CD4-positive, CD25-positive, alpha-beta regulatory T cell (primary cell): ENCODE measurements around the gene RASGEF1C. TPM values are rescaled to one million over a fixed set of nuclear protein-coding genes. Genes with fewer than 3 reads are reported as not detected.

ENCODE experiments used
- ATAC-seq, 2 donors: fragments of 150-1000 bp; cut with Tn5 transposase; one replicate each; pipeline ENCODE4 v1.10.0; 2021; ENCODE audit warnings: low read depth in 2 of 2, moderate number of reproducible peaks in 2 of 2, moderate library complexity in 1 of 2
- DNase-seq, 3 donors: peaks; one replicate each; pipeline versions ENCODE4 v3.0.0 to v3.0.0-alpha.2; 2012 to 2022; ENCODE audit warnings: mixed read lengths in 1 of 3
- H3K27ac ChIP-seq: one replicate; pipeline ENCODE4 v1.7.0; 2013; ENCODE audit warnings: mild to moderate bottlenecking, low read length; ENCODE audit not compliant: insufficient read depth, poor library complexity, severe bottlenecking
- H3K27me3 ChIP-seq: one replicate; pipeline ENCODE4 v1.7.0; 2013; ENCODE audit warnings: low read length; ENCODE audit not compliant: control insufficient read depth, insufficient read depth
- H3K36me3 ChIP-seq: one replicate; pipeline ENCODE4 v1.7.0; 2013; ENCODE audit warnings: mild to moderate bottlenecking, low read length, moderate library complexity; ENCODE audit not compliant: control insufficient read depth, insufficient read depth
- H3K4me1 ChIP-seq: 2 replicates; pipeline ENCODE4 v1.7.0; 2013; ENCODE audit warnings: mild to moderate bottlenecking, low read length; ENCODE audit not compliant: insufficient read depth, control insufficient read depth, poor library complexity, severe bottlenecking
- H3K4me3 ChIP-seq: one replicate; pipeline ENCODE4 v1.7.0; 2013; ENCODE audit warnings: low read depth, mild to moderate bottlenecking, low read length, moderate library complexity
- H3K9me3 ChIP-seq, 2 experiments: 1 replicate in 1 of 2; 2 replicates in 1 of 2; pipeline ENCODE4 v1.7.0; 2013; ENCODE audit warnings: low read length in 2 of 2, mild to moderate bottlenecking in 1 of 2, moderate library complexity in 1 of 2; ENCODE audit not compliant: control insufficient read depth in 2 of 2
- H3K27ac Mint-ChIP-seq, 3 donors: one replicate each; pipeline ENCODE4 v1.8.0; 2020 to 2022; ENCODE audit warnings: mild to moderate bottlenecking in 3 of 3, mixed read lengths in 3 of 3, moderate library complexity in 2 of 3
- H3K27me3 Mint-ChIP-seq: one replicate; pipeline ENCODE4 v1.8.0; 2022; ENCODE audit warnings: mild to moderate bottlenecking, mixed read lengths
- H3K36me3 Mint-ChIP-seq: one replicate; pipeline ENCODE4 v1.8.0; 2020; ENCODE audit warnings: mixed read lengths
- H3K4me1 Mint-ChIP-seq, 4 donors: one replicate each; pipeline ENCODE4 v1.8.0; 2020 to 2022; ENCODE audit warnings: mixed read lengths in 4 of 4, mild to moderate bottlenecking in 1 of 4
- H3K4me3 Mint-ChIP-seq, 4 donors: one replicate each; pipeline ENCODE4 v1.8.0; 2020 to 2022; ENCODE audit warnings: mild to moderate bottlenecking in 4 of 4, mixed read lengths in 4 of 4, moderate library complexity in 3 of 4
- H3K9me3 Mint-ChIP-seq, 7 donors: one replicate each; pipeline ENCODE4 v1.8.0; 2020 to 2022; ENCODE audit warnings: mixed read lengths in 7 of 7, mild to moderate bottlenecking in 3 of 7, moderate library complexity in 2 of 7
- polyA plus RNA-seq, 4 donors: library from polyadenylated mRNA; unstranded; fragments of 300-500 nt; fragmentation: Illumina TruSeq; gene quantifications; one replicate each; pipeline ENCODE4 v1.2.3, GENCODE V29; 2021
- total RNA-seq: library from RNA; stranded (reverse); gene quantifications from one replicate; pipeline ENCODE4 v1.2.3, GENCODE V29; 2022

The RASGEF1C gene
- total and polyA plus RNA-seq, 5 donors from 2014 or later, result not detected

DNA sequence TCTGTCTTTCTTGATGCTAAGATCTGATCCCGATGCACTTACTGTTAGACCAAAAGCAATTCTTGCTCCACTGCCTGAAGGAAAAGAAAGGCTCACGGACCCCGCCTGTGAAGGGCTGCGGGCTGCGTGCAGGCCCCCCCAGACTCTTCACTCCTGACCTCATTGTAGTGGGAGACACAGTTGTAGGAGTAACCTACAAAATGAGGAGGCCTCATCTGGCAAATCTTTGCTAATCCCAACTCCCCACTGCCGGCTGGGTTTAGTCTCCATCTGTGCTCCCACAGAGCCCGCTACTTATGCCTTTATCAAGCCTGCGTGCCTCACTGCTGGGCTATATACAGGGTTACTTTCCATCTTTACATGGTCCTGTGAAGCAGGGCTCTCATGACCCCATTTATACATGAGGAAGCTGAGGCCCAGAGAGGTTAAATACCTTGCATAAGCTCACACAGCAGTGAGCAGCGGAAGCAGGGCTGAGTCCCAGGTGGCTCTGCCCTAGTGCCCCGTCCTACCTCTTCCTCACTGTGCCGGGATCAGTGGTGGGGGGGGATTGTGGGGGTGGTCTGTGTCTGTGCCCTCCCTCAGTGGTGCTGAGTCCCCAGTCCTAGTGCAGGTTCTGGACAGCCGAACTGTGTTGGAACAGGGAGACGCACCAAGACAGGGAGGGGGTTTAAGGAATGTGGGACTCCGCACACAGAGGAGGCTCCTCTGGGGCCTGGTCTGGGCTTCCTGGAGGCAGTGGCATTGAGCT is 93.5 kb downstream of the RASGEF1C start:
- H3K4me1 Mint-ChIP-seq, result no peaks in the 10 kb centered on the region
- ATAC-seq, result no peak
- no peak overlapping the region for H3K27ac ChIP-seq

GRCh38 chr5:180114304-180115003 is 94.6 kb downstream of the RASGEF1C start:
- Mint-ChIP-seq H3K4me1 (no peaks in the 10 kb centered on the region), H3K9me3 (peaks cover 0 to 1% (median 0%) of the 10 kb centered on the region in 7 donors)
- no peak for DNase-seq

More for the DNA sequence above, 93.5 kb downstream of the RASGEF1C start:
- no peak for DNase-seq
- no peak overlapping the region for H3K4me3 Mint-ChIP-seq
- H3K27ac Mint-ChIP-seq, result no peak overlapping the region
- no peaks in the 10 kb centered on the region for H3K4me1 ChIP-seq
- H3K27me3 Mint-ChIP-seq, result peaks cover 2% of the 10 kb centered on the region
- no peaks in the 10 kb centered on the region for H3K36me3 ChIP-seq
- no peak overlapping the region for H3K4me3 ChIP-seq
- no peaks in the 10 kb centered on the region for H3K9me3 Mint-ChIP-seq
- H3K9me3 ChIP-seq, result no peaks in the 10 kb centered on the region
- H3K27me3 ChIP-seq, result no peaks in the 10 kb centered on the region
- H3K36me3 Mint-ChIP-seq, result no peaks in the 10 kb centered on the region

DNA sequence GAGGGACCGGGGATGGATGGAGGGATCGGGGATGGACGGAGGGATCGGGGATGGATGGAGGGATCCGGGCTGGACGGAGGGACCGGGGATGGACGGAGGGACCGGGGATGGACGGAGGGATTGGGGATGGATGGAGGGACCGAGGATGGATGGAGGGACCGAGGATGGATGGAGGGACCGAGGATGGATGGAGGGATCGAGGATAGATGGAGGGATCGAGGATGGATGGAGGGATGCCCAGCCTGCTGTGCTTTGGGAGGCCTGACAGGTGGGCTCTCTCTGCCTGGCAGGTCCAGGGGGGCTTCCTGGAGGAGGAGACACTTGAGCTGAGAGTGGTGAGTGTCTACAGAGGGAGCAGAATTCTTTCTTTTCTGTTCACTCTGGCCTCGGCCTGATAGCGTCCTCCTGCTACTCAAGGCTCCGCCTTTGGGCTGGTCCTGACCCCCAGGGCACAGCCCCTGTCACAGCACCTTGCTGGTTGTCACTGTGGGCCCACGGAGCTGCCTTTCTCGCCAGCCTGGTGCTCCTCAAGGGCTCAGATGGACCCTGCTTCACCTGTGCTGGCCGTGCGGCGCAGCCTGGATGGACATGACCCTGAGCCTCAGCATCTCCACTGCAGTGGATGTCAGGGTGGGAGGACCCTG is 95.2 kb downstream of the RASGEF1C start:
- Mint-ChIP-seq H3K4me3 (no peak overlapping the region), H3K27ac (no peak overlapping the region), H3K36me3 (no peaks in the 10 kb centered on the region), H3K4me1 (no peaks in the 10 kb centered on the region), H3K27me3 (peaks cover 6% of the 10 kb centered on the region), H3K9me3 (peaks cover 0 to 2% (median 0%) of the 10 kb centered on the region in 7 donors)
- DNase-seq, result no peak
- no peaks in the 10 kb centered on the region for H3K36me3 ChIP-seq
- no peak overlapping the region for H3K4me3 ChIP-seq
- no peaks in the 10 kb centered on the region for H3K9me3 ChIP-seq
- no peak for ATAC-seq
- H3K27ac ChIP-seq, result no peak overlapping the region
- H3K4me1 ChIP-seq, result no peaks in the 10 kb centered on the region
- H3K27me3 ChIP-seq, result no peaks in the 10 kb centered on the region

More at GRCh38 chr5:180114304-180115003, 94.6 kb downstream of the RASGEF1C start:
- no peak for ATAC-seq
- Mint-ChIP-seq H3K4me3 (no peak overlapping the region), H3K27me3 (peaks cover 6% of the 10 kb centered on the region), H3K27ac (no peak overlapping the region), H3K36me3 (no peaks in the 10 kb centered on the region)
- Histone ChIP-seq H3K27ac (no peak overlapping the region), H3K36me3 (no peaks in the 10 kb centered on the region), H3K9me3 (no peaks in the 10 kb centered on the region), H3K4me3 (no peak overlapping the region), H3K4me1 (no peaks in the 10 kb centered on the region), H3K27me3 (no peaks in the 10 kb centered on the region)

DNA sequence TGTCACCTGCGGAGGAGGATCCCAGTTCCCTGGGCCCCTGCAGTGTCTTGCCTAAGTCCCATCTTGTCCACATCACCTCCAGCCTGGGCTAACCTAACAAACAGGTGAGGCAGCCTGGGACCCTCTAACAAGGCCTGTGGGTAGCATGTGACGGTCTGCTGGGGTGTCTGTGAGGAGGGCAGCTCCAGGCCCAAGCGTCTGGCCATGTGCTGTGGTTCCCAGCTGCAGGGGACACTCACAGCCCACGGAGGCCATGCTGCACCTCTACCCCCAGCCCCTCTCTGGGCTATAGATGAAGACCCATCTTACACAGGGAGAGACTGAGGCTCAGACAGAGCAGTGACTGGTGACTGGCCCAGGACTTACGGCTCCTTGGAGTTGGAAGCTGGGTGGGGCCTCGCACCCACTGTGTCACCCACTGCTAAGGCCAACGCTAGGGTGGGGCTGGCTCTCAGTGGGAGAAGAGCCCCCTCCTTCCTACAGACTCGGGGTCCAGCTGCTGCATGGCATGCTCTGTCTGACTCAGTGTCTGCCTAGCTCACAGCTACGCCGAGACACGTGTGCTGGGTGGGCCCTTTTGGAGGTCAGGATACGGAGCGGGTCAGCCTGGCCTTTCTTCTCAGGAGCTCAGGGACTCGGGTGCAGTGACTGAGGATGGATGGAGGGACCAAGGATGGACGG is 96.7 kb downstream of the RASGEF1C start:
- H3K36me3 ChIP-seq, result no peaks in the 10 kb centered on the region
- H3K4me1 Mint-ChIP-seq, result no peaks in the 10 kb centered on the region

DNA sequence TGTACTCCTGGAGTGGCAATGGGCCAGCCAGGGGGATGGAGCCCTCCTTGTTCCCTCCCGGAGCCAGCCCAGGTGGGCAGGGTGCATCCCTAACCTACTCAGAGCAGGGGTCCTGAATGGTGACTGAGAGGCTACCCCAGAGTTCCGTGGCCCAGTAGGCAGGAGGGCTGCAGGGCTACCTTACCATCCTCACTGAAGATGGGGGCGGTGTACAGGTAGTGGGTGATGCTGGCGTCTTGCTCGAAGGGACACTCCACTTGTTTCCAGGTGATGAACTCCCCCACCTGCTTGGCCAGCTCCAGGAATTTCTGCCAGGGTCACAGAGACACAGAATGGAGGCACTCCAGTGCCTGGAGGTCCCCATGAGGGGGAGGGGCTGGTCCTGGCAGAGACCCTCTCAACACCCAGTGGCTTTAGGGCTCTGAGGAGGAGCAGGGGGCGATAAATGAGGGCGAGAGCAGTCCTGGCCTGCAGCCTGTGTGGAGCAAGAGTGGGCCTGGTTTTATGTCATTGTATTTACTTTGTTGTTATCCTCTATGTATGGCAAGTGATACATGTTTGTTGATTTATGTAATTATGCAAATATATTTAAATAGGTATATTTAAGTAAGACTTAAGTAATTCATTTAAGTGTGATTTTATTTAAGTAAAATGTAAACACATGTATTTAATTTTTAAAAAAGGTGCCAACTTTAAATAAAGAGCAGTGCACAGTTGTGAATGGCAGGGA is 97.6 kb downstream of the RASGEF1C start:
- Mint-ChIP-seq H3K9me3 (peaks cover 0 to 15% (median 6%) of the 10 kb centered on the region in 7 donors), H3K27me3 (peaks cover 6% of the 10 kb centered on the region), H3K4me3 (no peak overlapping the region), H3K27ac (no peak overlapping the region), H3K4me1 (no peaks in the 10 kb centered on the region), H3K36me3 (no peaks in the 10 kb centered on the region)
- H3K4me1 ChIP-seq, result no peaks in the 10 kb centered on the region
- no peak for DNase-seq
- no peaks in the 10 kb centered on the region for H3K36me3 ChIP-seq
- no peak overlapping the region for H3K4me3 ChIP-seq
- peaks cover 4 to 10% of the 10 kb centered on the region in 2 experiments for H3K9me3 ChIP-seq
- no peaks in the 10 kb centered on the region for H3K27me3 ChIP-seq
- no peak overlapping the region for H3K27ac ChIP-seq
- ATAC-seq, result no peak

More for the DNA sequence above, 96.7 kb downstream of the RASGEF1C start:
- H3K27ac ChIP-seq, result no peak overlapping the region
- no peaks in the 10 kb centered on the region for H3K4me1 ChIP-seq
- Mint-ChIP-seq H3K27me3 (peaks cover 6% of the 10 kb centered on the region), H3K27ac (no peak overlapping the region), H3K4me3 (no peak overlapping the region), H3K9me3 (peaks cover 0 to 7% (median 3%) of the 10 kb centered on the region in 7 donors), H3K36me3 (no peaks in the 10 kb centered on the region)
- H3K4me3 ChIP-seq, result no peak overlapping the region
- ATAC-seq, result no peak
- no peaks in the 10 kb centered on the region for H3K27me3 ChIP-seq
- no peak for DNase-seq
- peaks cover 0 to under 1% of the 10 kb centered on the region in 2 experiments for H3K9me3 ChIP-seq

DNA sequence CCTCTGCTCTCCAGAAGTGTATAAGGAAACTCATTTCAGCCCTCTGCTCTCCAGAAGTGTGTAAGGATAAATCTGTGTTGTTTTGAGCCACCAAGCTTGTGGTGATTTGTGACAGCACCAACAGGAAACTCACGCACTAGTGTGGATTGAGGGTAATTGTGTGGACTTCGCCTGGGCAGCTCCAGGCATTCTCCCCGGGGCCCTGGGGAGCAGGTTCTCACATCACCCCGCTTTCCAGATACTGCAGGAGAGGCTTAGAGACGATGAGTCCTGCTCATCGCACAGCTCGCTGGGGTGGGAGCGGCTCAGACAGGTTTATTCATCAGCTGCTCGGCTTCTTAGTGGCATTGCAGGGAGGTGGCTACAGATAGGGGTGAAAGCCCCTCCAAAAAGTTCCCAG is 99.1 kb downstream of the RASGEF1C start:
- Histone ChIP-seq H3K36me3 (no peaks in the 10 kb centered on the region), H3K27ac (no peak overlapping the region), H3K9me3 (peaks cover 10 to 12% of the 10 kb centered on the region in 2 experiments), H3K4me1 (no peaks in the 10 kb centered on the region), H3K4me3 (no peak overlapping the region), H3K27me3 (no peaks in the 10 kb centered on the region)
- ATAC-seq, result no peak
- no peak for DNase-seq
- Mint-ChIP-seq H3K27me3 (peaks cover 6% of the 10 kb centered on the region), H3K4me1 (no peaks in the 10 kb centered on the region), H3K9me3 (peaks cover 0 to 19% (median 6%) of the 10 kb centered on the region in 7 donors), H3K27ac (no peak overlapping the region), H3K36me3 (no peaks in the 10 kb centered on the region), H3K4me3 (no peak overlapping the region)

- Mint-ChIP-seq H3K36me3 (no peaks in the 10 kb centered on the region), H3K4me3 (no peak overlapping the region), H3K27ac (no peak overlapping the region)
Observed at GRCh38 chr5:180107005-180107404, 102.0 kb downstream of the RASGEF1C start.

More at GRCh38 chr5:180107005-180107404, 102.0 kb downstream of the RASGEF1C start:
- H3K4me1 Mint-ChIP-seq, result no peaks in the 10 kb centered on the region
- peaks cover 6% of the 10 kb centered on the region for H3K27me3 Mint-ChIP-seq
- Histone ChIP-seq H3K9me3 (peaks cover 10 to 12% of the 10 kb centered on the region in 2 experiments), H3K36me3 (no peaks in the 10 kb centered on the region), H3K27me3 (no peaks in the 10 kb centered on the region), H3K4me3 (no peak overlapping the region), H3K4me1 (no peaks in the 10 kb centered on the region), H3K27ac (no peak overlapping the region)
- ATAC-seq (no peak), DNase-seq (no peak)
- H3K9me3 Mint-ChIP-seq, result peaks cover 0 to 19% (median 6%) of the 10 kb centered on the region in 7 donors
